Urinary bladder (tissue), 4 donors: ENCODE measurements around the gene ECI1. TPM values are rescaled to one million over a fixed set of nuclear protein-coding genes. Genes with fewer than 3 reads are reported as not detected.

Experiments used
- DNase-seq: peaks from one replicate; pipeline ENCODE4 v3.0.0-alpha.2; 2015; ENCODE audit errors: extremely low spot score
- H3K27ac ChIP-seq: one replicate; pipeline ENCODE4 v1.5.1; 2013; ENCODE audit warnings: low read depth, mild to moderate bottlenecking, moderate library complexity
- H3K36me3 ChIP-seq: one replicate; pipeline ENCODE4 v1.6.1; 2013; ENCODE audit warnings: mild to moderate bottlenecking, moderate library complexity; ENCODE audit not compliant: insufficient read depth
- H3K4me1 ChIP-seq: one replicate; pipeline ENCODE4 v1.6.1; 2013; ENCODE audit warnings: mild to moderate bottlenecking, moderate library complexity; ENCODE audit not compliant: insufficient read depth
- H3K4me3 ChIP-seq: one replicate; pipeline ENCODE4 v1.5.1; 2013; ENCODE audit warnings: low read depth, low read length
- WGBS: extraction: QIAGEN DNeasy Blood & Tissue Kit; methylation state at CpG from one replicate; pipeline ENCODE4 v1.1.7; 2013; 5-methylcytosine and 5-hydroxymethylcytosine counted together
- polyA plus RNA-seq: library from polyadenylated mRNA; stranded (reverse); fragments of 200-250 nt; gene quantifications from one replicate; pipeline ENCODE4 v1.2.3, GENCODE V29; 2013
- total RNA-seq: library from RNA; depleted of rRNA; stranded (reverse); fragments of >200 nt; gene quantifications from one replicate; pipeline ENCODE4 v1.2.3, GENCODE V29; 2014
- donor health status: healthy with polysubstance abuse.
- donor health status: healthy.

The ECI1 gene
- total and polyA plus RNA-seq, 2 donors: 16.6 to 93.2 TPM

GRCh38 chr16:2200313-2200712 is 51.1 kb downstream of the ECI1 start:
- WGBS: 87% methylated on average over 6 of the region's 6 CpGs
- H3K27ac ChIP-seq: no peak overlapping the region
- H3K4me1 ChIP-seq: no peaks in the 10 kb centered on the region
- no peak for DNase-seq
- no peaks in the 10 kb centered on the region for H3K36me3 ChIP-seq
- no peak overlapping the region for H3K4me3 ChIP-seq

GRCh38 chr16:2199621-2200139 is 51.7 kb downstream of the ECI1 start:
- WGBS: 54% methylated on average over 14 of the region's 14 CpGs
- no peak overlapping the region for H3K27ac ChIP-seq
- H3K4me1 ChIP-seq: no peaks in the 10 kb centered on the region
- no peaks in the 10 kb centered on the region for H3K36me3 ChIP-seq
- DNase-seq: no peak
- H3K4me3 ChIP-seq: no peak overlapping the region

GRCh38 chr16:2199095-2199494 is 52.3 kb downstream of the ECI1 start:
- no peak for DNase-seq
- no peak overlapping the region for H3K4me3 ChIP-seq
- WGBS: 68% methylated on average over 5 of the region's 5 CpGs
- no peaks in the 10 kb centered on the region for H3K4me1 ChIP-seq
- no peaks in the 10 kb centered on the region for H3K36me3 ChIP-seq
- no peak overlapping the region for H3K27ac ChIP-seq

- no peak overlapping the region for H3K4me3 ChIP-seq
- 64% methylated on average over 4 of the region's 4 CpGs for WGBS
- DNase-seq: no peak
- H3K4me1 ChIP-seq: no peaks in the 10 kb centered on the region
- H3K27ac ChIP-seq: no peak overlapping the region
- no peaks in the 10 kb centered on the region for H3K36me3 ChIP-seq
These were observed 53.1 kb downstream of the ECI1 start for GRCh38 chr16:2198283-2198682.

- Histone ChIP-seq H3K4me1 (no peaks in the 10 kb centered on the region), H3K4me3 (no peak overlapping the region), H3K36me3 (no peaks in the 10 kb centered on the region), H3K27ac (no peak overlapping the region)
- WGBS: 82% methylated on average over 6 of the region's 6 CpGs
- DNase-seq: no peak
These were observed 53.6 kb downstream of the ECI1 start for GRCh38 chr16:2197765-2198164.

GRCh38 chr16:2196981-2197511 is 54.3 kb downstream of the ECI1 start:
- H3K36me3 ChIP-seq: no peaks in the 10 kb centered on the region
- WGBS: 24% methylated on average over 32 of the region's 32 CpGs

GRCh38 chr16:2196162-2196980 is 55.0 kb downstream of the ECI1 start, which contains the start of gene CASKIN1:
CASKIN1 (minus strand) TSS chr16:2196605; CDS start chr16:2196432, 173 bp downstream.
- under 1% methylated on average over 114 of the region's 129 CpGs for WGBS
- no peaks in the 10 kb centered on the region for H3K36me3 ChIP-seq
- no peak within 1 kb of the TSS for H3K27ac ChIP-seq
- DNase-seq: no peak
- H3K4me3 ChIP-seq: peak within 1 kb of the TSS; percentile 54
- H3K4me1 ChIP-seq: no peaks in the 10 kb centered on the region

More at GRCh38 chr16:2196981-2197511, 54.3 kb downstream of the ECI1 start:
- Histone ChIP-seq H3K4me3 (peak overlapping the region; percentile 54), H3K4me1 (no peaks in the 10 kb centered on the region), H3K27ac (no peak overlapping the region)
- no peak for DNase-seq

- Histone ChIP-seq H3K4me3 (peak overlapping the region; percentile 54), H3K27ac (no peak overlapping the region), H3K36me3 (no peaks in the 10 kb centered on the region), H3K4me1 (no peaks in the 10 kb centered on the region)
- 3% methylated on average over 49 of the region's 49 CpGs for WGBS
- no peak for DNase-seq
These were observed 55.8 kb downstream of the ECI1 start for GRCh38 chr16:2195322-2196161.

GRCh38 chr16:2194852-2195321 is 56.5 kb downstream of the ECI1 start:
- H3K4me1 ChIP-seq: no peaks in the 10 kb centered on the region
- no peak overlapping the region for H3K27ac ChIP-seq
- WGBS: 16% methylated on average over 10 of the region's 10 CpGs
- no peaks in the 10 kb centered on the region for H3K36me3 ChIP-seq
- no peak overlapping the region for H3K4me3 ChIP-seq
- DNase-seq: no peak

GRCh38 chr16:2194166-2194834 is 57.1 kb downstream of the ECI1 start:
- no peak overlapping the region for H3K27ac ChIP-seq
- H3K4me1 ChIP-seq: no peaks in the 10 kb centered on the region
- DNase-seq: peak; percentile 10
- H3K4me3 ChIP-seq: no peak overlapping the region
- H3K36me3 ChIP-seq: no peaks in the 10 kb centered on the region
- 51% methylated on average over 16 of the region's 16 CpGs for WGBS

- Histone ChIP-seq H3K36me3 (no peaks in the 10 kb centered on the region), H3K4me1 (no peaks in the 10 kb centered on the region), H3K4me3 (no peak overlapping the region), H3K27ac (no peak overlapping the region)
- no peak for DNase-seq
- WGBS: 81% methylated on average over 11 of the region's 11 CpGs
These were observed 60.0 kb downstream of the ECI1 start for GRCh38 chr16:2191446-2191706.

- WGBS: 79% methylated on average over 25 of the region's 25 CpGs
- Histone ChIP-seq H3K27ac (no peak overlapping the region), H3K4me3 (no peak overlapping the region), H3K36me3 (no peaks in the 10 kb centered on the region), H3K4me1 (no peaks in the 10 kb centered on the region)
- DNase-seq: no peak
These were observed 60.5 kb downstream of the ECI1 start for GRCh38 chr16:2190659-2191445.
